Smooth muscle cell of trachea (primary cell): ENCODE results near the gene FBXW8. TPM values are rescaled to one million over a fixed set of nuclear protein-coding genes. Genes with fewer than 3 reads are reported as not detected.

Experiments
- total RNA-seq: library from RNA; depleted of rRNA; stranded (reverse); fragments of >200 nt; gene quantifications from 2 replicates; pipeline ENCODE4 v1.2.1, GENCODE V29; 2014

FBXW8 gene, protein sequence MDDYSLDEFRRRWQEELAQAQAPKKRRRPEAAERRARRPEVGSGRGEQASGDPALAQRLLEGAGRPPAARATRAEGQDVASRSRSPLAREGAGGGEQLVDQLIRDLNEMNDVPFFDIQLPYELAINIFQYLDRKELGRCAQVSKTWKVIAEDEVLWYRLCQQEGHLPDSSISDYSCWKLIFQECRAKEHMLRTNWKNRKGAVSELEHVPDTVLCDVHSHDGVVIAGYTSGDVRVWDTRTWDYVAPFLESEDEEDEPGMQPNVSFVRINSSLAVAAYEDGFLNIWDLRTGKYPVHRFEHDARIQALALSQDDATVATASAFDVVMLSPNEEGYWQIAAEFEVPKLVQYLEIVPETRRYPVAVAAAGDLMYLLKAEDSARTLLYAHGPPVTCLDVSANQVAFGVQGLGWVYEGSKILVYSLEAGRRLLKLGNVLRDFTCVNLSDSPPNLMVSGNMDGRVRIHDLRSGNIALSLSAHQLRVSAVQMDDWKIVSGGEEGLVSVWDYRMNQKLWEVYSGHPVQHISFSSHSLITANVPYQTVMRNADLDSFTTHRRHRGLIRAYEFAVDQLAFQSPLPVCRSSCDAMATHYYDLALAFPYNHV
- 20.9 and 27.1 TPM in 2 replicates for total RNA-seq

DNA sequence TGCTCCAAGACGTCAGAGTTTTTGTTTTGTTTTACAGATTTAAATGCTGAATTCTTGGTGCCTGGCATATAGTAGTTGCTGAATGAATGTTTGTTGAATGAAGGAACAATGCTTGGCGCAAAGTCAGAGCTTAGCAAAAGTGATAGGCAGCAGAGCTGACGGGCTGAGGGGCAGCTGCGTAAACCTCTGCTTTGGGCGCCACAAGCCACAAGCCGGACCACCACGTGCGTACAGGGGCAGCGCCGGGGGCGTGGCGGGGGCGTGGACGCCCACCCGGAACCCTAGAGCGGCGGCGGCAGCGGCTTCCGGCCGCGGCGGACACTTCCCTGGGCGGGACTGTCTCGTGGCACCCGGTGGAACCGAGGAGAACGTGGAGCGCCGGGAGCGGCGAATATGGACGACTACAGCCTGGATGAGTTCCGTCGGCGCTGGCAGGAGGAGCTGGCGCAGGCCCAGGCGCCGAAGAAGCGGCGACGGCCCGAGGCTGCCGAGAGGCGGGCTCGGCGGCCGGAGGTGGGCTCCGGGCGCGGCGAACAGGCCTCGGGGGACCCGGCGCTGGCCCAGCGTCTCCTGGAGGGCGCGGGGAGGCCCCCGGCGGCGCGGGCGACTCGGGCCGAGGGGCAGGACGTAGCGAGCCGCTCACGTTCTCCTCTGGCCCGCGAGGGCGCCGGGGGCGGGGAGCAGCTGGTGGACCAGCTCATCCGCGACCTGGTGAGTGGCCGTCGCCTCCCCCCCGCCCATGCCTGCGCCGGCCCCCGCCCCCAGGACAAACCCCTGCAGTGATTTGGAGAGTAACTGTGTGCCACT is at the start of gene FBXW8:
FBXW8 (plus strand) TSS at position 306 of the 807 bp plus-strand sequence; CDS start at position 394, 88 bp downstream.

GRCh38 chr12:116881325-116881876 is 29.3 kb upstream of the FBXW8 start, which contains the start of gene HRK:
Gene HRK (minus strand): TSS chr12:116881441. CDS start chr12:116881307, 134 bp downstream.

Other genes starting within 250 kb of the FBXW8 start
- 20.2 and 37.5 TPM in 2 replicates for gene SPRING1, start 172.9 kb upstream of the FBXW8 start, total RNA-seq
- gene RNFT2, start 172.6 kb upstream of the FBXW8 start, total RNA-seq: 2.0 and 7.0 TPM in 2 replicates
- gene HRK, start 29.5 kb upstream of the FBXW8 start, total RNA-seq: 0.17 TPM in 1 of 2 replicates, not detected in the other
- gene TESC, start 188.5 kb downstream of the FBXW8 start, total RNA-seq: not detected in 2 replicates